ENCODE data around the gene PDCL2. TPM values are rescaled to one million over a fixed set of nuclear protein-coding genes. Genes with fewer than 3 reads are reported as not detected.

Gene PDCL2
- total RNA-seq, 1 experiment from 2014 or later = not detected

DNA sequence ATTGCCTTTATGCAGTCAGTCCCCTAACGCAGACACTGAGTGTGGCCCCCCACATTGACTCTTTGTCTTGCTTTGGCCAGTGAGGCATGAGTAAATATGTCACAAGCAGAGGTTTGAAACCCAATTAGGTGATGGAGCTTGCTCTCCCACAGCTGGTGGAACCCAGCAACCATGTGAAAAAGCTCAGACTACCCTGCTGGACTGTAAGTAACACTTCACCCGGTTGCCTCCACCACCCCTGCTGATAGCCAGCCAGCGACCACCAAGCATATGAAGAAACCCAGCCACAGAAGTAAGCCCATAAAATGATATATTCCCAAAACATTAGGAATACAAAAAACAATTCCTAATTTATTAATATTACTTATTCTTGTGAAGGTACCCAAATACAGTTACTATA, 21.6 kb upstream of the PDCL2 start:
- no TSS peak for BruUV-seq (replicated peaks)

GRCh38 chr4:55612341-55612740, 20.3 kb upstream of the PDCL2 start:
- DNase-seq (no peak), ATAC-seq (no peak)
- H3K9ac ChIP-seq (ENCODE audit: low read length) = no peak overlapping the region
- POLR2A ChIA-PET (ENCODE audit: unreplicated experiment) = no interaction called here
- no peaks in the 10 kb centered on the region for H3K79me2 ChIP-seq (ENCODE audit: low read length)
- H3K4me2 ChIP-seq (ENCODE audit: low read length) = no peak overlapping the region
- no peak overlapping the region; the same call in 1 of the 2 replicates for H3K27ac ChIP-seq (ENCODE audit: low read length)
- no peaks in the 10 kb centered on the region for H4K20me1 ChIP-seq (ENCODE audit: low read length)
- H3K9me2 ChIP-seq (replicated peaks; ENCODE audit: low read length) = no peaks in the 10 kb centered on the region
- peaks cover 19% of the 10 kb centered on the region for H3K4me1 ChIP-seq (ENCODE audit: insufficient read depth, low read length)
- intact Hi-C loops (cut with micrococcal nuclease) = no loop called here
- no peak overlapping the region for H3K4me3 ChIP-seq (ENCODE audit: low read length)
- CTCF ChIA-PET = no interaction called here
- H2AFZ ChIP-seq (ENCODE audit: low read length) = no peak overlapping the region
- no peaks in the 10 kb centered on the region for H3F3A ChIP-seq (ENCODE audit: low read length, unreplicated experiment)
- no TSS peak for BruUV-seq (replicated peaks)
- H3K27me3 ChIP-seq (ENCODE audit: low read length) = no peaks in the 10 kb centered on the region
- no peaks in the 10 kb centered on the region for H3K36me3 ChIP-seq (ENCODE audit: low read depth, low read length)
- TF ChIP-seq EZH2 (IDR thresholded peaks at IDR 0.05; ENCODE audit: low read length, unreplicated experiment) (no peak), CTCF (conservative IDR thresholded peaks at IDR 0.05; ENCODE audit: low read depth, low read length) (no peak), EZH2phosphoT487 (IDR thresholded peaks at IDR 0.05; ENCODE audit: borderline replicate concordance, low read length) (no peak)
- no peaks in the 10 kb centered on the region for H3K9me3 ChIP-seq (ENCODE audit: low read length)

More for the DNA sequence above, 21.6 kb upstream of the PDCL2 start:
- Histone ChIP-seq H3K9me3 (ENCODE audit: low read length) (no peaks in the 10 kb centered on the region), H3K27ac (ENCODE audit: low read length) (no peak overlapping the region), H3K27me3 (ENCODE audit: low read length) (no peaks in the 10 kb centered on the region), H4K20me1 (ENCODE audit: low read length) (no peaks in the 10 kb centered on the region), H3K9me2 (replicated peaks; ENCODE audit: low read length) (no peaks in the 10 kb centered on the region), H3F3A (ENCODE audit: low read length, unreplicated experiment) (no peaks in the 10 kb centered on the region), H3K36me3 (ENCODE audit: low read depth, low read length) (no peaks in the 10 kb centered on the region), H2AFZ (ENCODE audit: low read length) (no peak overlapping the region), H3K4me1 (ENCODE audit: insufficient read depth, low read length) (peaks cover 19% of the 10 kb centered on the region), H3K4me2 (ENCODE audit: low read length) (no peak overlapping the region), H3K4me3 (ENCODE audit: low read length) (no peak overlapping the region), H3K9ac (ENCODE audit: low read length) (no peak overlapping the region), H3K79me2 (ENCODE audit: low read length) (no peaks in the 10 kb centered on the region)
- TF ChIP-seq EZH2phosphoT487 (IDR thresholded peaks at IDR 0.05; ENCODE audit: borderline replicate concordance, low read length) (no peak), EZH2 (IDR thresholded peaks at IDR 0.05; ENCODE audit: low read length, unreplicated experiment) (no peak), CTCF (conservative IDR thresholded peaks at IDR 0.05; ENCODE audit: low read depth, low read length) (no peak)
- DNase-seq = no peak
- intact Hi-C loops (cut with micrococcal nuclease) = no loop called here
- POLR2A ChIA-PET (ENCODE audit: unreplicated experiment) = no interaction called here
- ATAC-seq = no peak
- CTCF ChIA-PET = no interaction called here

DNA sequence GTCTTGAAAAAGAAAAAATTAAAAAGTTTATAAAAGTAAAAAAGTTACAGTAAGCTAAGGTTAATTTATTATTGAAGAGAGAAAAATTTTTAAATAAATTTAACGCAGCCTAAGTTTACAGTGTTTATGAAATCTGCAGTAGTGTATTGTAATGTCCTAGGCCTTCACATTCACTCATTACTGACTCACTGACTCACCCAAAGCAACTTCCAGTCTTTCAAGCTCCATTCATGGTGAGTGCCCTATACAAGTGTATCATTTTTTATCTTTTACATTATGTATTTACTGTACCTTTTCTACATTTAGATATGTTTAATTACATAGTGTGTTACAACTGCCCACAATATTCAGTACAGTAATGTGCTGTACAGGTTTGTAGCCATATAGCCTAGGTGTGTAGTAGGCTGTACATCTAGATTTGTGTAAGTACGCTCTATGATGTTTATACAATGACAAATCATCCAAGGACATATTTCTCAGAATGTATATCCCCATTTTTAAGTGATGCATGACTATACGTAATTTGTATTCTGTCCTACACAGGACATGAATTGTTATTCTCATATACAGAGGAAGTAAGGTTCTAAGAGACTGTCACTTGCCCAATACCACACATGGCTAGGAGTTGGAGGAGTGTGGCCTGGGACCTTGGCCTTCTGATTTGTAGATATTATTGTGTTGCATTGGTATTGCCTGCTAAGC, 19.5 kb upstream of the PDCL2 start:
- Histone ChIP-seq H3K9me2 (replicated peaks; ENCODE audit: low read length) (no peaks in the 10 kb centered on the region), H3K9ac (ENCODE audit: low read length) (no peak overlapping the region)

More for the DNA sequence above, 19.5 kb upstream of the PDCL2 start:
- Histone ChIP-seq H3K4me2 (ENCODE audit: low read length) (no peak overlapping the region), H3K9me3 (ENCODE audit: low read length) (no peaks in the 10 kb centered on the region), H3K79me2 (ENCODE audit: low read length) (no peaks in the 10 kb centered on the region), H3K36me3 (ENCODE audit: low read depth, low read length) (no peaks in the 10 kb centered on the region), H3F3A (ENCODE audit: low read length, unreplicated experiment) (no peaks in the 10 kb centered on the region), H3K4me3 (ENCODE audit: low read length) (no peak overlapping the region), H3K4me1 (ENCODE audit: insufficient read depth, low read length) (peaks cover 19% of the 10 kb centered on the region), H4K20me1 (ENCODE audit: low read length) (no peaks in the 10 kb centered on the region), H3K27ac (ENCODE audit: low read length) (peak overlapping the region; percentile 3; the same call in 1 of the 2 replicates), H2AFZ (ENCODE audit: low read length) (no peak overlapping the region), H3K27me3 (ENCODE audit: low read length) (no peaks in the 10 kb centered on the region)
- intact Hi-C loops (cut with micrococcal nuclease) = no loop called here
- POLR2A ChIA-PET (ENCODE audit: unreplicated experiment) = interaction anchor here (0.7 kb wide), 1 partner anchor 16 kb away, joined by 4 read pairs; no protein-coding TSS in a partner anchor
- DNase-seq (peak; percentile 53), ATAC-seq (peak; percentile 74)
- BruUV-seq (replicated peaks) = no TSS peak
- CTCF ChIA-PET = no interaction called here
- no peak for TF ChIP-seq EZH2phosphoT487 (IDR thresholded peaks at IDR 0.05; ENCODE audit: borderline replicate concordance, low read length)
- TF ChIP-seq CTCF (conservative IDR thresholded peaks at IDR 0.05; ENCODE audit: low read depth, low read length) = no peak
- TF ChIP-seq EZH2 (IDR thresholded peaks at IDR 0.05; ENCODE audit: low read length, unreplicated experiment) = no peak
